ENCODE data around the gene ALG5. TPM values are rescaled to one million over a fixed set of nuclear protein-coding genes. Genes with fewer than 3 reads are reported as not detected.

The ALG5 gene
- total RNA-seq, 1 experiment from 2014 or later: 27.0 TPM

DNA sequence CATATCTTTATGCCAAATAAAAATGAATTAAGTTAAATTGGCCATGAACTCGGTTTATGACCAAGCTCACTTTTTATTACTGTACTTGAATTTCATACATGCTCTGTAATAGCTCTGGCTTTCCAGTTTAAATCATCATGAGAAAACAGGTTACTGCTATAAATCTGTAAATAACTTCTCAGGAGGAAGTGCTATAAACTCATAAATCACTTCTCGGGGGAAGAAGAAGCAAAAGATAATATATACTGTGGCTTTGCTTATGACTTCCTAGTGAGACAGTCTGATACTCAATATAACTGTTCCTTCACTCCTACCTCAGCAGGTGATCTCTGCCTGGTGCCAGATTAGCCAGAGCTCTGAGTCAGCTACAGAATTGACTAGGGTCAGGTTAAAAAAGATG lies 47.9 kb upstream of the ALG5 start:
- Histone ChIP-seq H3T11ph (ENCODE audit: low read length) (no peak overlapping the region), H3K56ac (ENCODE audit: insufficient read length, low read depth, low read length) (no peak overlapping the region), H2AK5ac (ENCODE audit: insufficient read length, low read length) (no peak overlapping the region), H3K23me2 (ENCODE audit: insufficient read length, low read depth, low read length, poor library complexity, severe bottlenecking) (no peaks in the 10 kb centered on the region), H3K4ac (ENCODE audit: low read depth, low read length) (no peak overlapping the region), H3K79me1 (ENCODE audit: insufficient read depth, low read depth, low read length, poor library complexity, severe bottlenecking) (peaks cover 3% of the 10 kb centered on the region), H2BK120ac (ENCODE audit: low read depth, low read length, poor library complexity, severe bottlenecking) (no peak overlapping the region), H2BK20ac (ENCODE audit: low read depth, low read length, poor library complexity, severe bottlenecking) (no peak overlapping the region), H3K27me3 (ENCODE audit: insufficient read depth, low read length) (no peaks in the 10 kb centered on the region), H4K91ac (ENCODE audit: insufficient read length, low read depth, low read length) (no peak overlapping the region), H3K9me3 (ENCODE audit: control insufficient read depth, low read depth, low read length) (no peaks in the 10 kb centered on the region), H3K23ac (ENCODE audit: insufficient read length, low read depth, low read length) (no peak overlapping the region), H3K79me2 (ENCODE audit: insufficient read depth, low read length) (no peaks in the 10 kb centered on the region; the same call in 1 of the 2 replicates), H4K5ac (ENCODE audit: insufficient read length, low read depth, low read length) (no peak overlapping the region), H2BK15ac (ENCODE audit: low read depth, low read length) (no peak overlapping the region), H2BK12ac (ENCODE audit: insufficient read length, low read depth, low read length) (no peak overlapping the region), H4K8ac (replicated peaks; ENCODE audit: insufficient read length, low read depth, low read length) (no peak overlapping the region), H3K27ac (ENCODE audit: insufficient read length, low read depth, low read length) (no peak overlapping the region), H3K9ac (ENCODE audit: extremely low read depth, insufficient read length, low read length) (no peak overlapping the region), H3K14ac (ENCODE audit: insufficient read depth, low read length) (no peak overlapping the region), H3K4me1 (ENCODE audit: insufficient read depth, low read length) (no peaks in the 10 kb centered on the region), H2BK5ac (ENCODE audit: insufficient read length, low read length) (no peak overlapping the region), H2AFZ (ENCODE audit: low read length) (no peak overlapping the region), H3K18ac (ENCODE audit: insufficient read length, low read depth, low read length) (no peak overlapping the region), H3K4me2 (ENCODE audit: insufficient read depth, insufficient read length, low read length) (no peak overlapping the region), H4K20me1 (ENCODE audit: control insufficient read depth, insufficient read depth, insufficient read length) (no peaks in the 10 kb centered on the region)
- Mint-ChIP-seq H3K4me1 (peaks cover 0 to under 1% of the 10 kb centered on the region in 2 experiments; a peak in 1 of 4 replicates), H3K4me3 (no peak overlapping the region), H3K9me3 (no peaks in the 10 kb centered on the region), H3K27me3 (ENCODE audit: low read depth) (no peaks in the 10 kb centered on the region), H3K36me3 (ENCODE audit: insufficient read depth in 1 of 3, low read depth in 3 of 3) (peaks cover 17 to 39% (median 29%) of the 10 kb centered on the region in 3 experiments), H3K27ac (no peak overlapping the region)
- TF ChIP-seq, protein P1, sequence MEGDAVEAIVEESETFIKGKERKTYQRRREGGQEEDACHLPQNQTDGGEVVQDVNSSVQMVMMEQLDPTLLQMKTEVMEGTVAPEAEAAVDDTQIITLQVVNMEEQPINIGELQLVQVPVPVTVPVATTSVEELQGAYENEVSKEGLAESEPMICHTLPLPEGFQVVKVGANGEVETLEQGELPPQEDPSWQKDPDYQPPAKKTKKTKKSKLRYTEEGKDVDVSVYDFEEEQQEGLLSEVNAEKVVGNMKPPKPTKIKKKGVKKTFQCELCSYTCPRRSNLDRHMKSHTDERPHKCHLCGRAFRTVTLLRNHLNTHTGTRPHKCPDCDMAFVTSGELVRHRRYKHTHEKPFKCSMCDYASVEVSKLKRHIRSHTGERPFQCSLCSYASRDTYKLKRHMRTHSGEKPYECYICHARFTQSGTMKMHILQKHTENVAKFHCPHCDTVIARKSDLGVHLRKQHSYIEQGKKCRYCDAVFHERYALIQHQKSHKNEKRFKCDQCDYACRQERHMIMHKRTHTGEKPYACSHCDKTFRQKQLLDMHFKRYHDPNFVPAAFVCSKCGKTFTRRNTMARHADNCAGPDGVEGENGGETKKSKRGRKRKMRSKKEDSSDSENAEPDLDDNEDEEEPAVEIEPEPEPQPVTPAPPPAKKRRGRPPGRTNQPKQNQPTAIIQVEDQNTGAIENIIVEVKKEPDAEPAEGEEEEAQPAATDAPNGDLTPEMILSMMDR (conservative IDR thresholded peaks at IDR 0.05): no peak
- no CpG with 5 or more reads among the region's 2 CpGs for WGBS (ENCODE audit: extremely low coverage, insufficient read length, low lambda C conversion rate)
- DNase-seq: no peak
